Heart right ventricle (tissue), 16 donors: Measurements from ENCODE around the gene AREL1. TPM values are rescaled to one million over a fixed set of nuclear protein-coding genes. Genes with fewer than 3 reads are reported as not detected.

Source experiments
- ATAC-seq, 8 donors: fragments of 200-7000 bp; cut with Tn5 transposase; one replicate each; pipeline ENCODE4 v1.9.1; 2020; ENCODE audit warnings: mild to moderate bottlenecking in 8 of 8, moderate library complexity in 8 of 8, moderate number of reproducible peaks in 1 of 8
- DNase-seq, 2 donors: peaks; one replicate each; pipeline ENCODE4 v3.0.0-alpha.2; 2020
- H3K27ac ChIP-seq, 10 donors: fragments of 200-600 bp; sonication (generic) in 2 of 10; one replicate each; pipeline versions ENCODE4 v1.5.0 to v1.8.0; 2020 to 2022; ENCODE audit warnings: mild to moderate bottlenecking in 3 of 10
- H3K27me3 ChIP-seq, 7 donors: fragments of 200-600 bp; one replicate each; pipeline ENCODE4 v1.8.0; 2021 to 2022; ENCODE audit warnings: mild to moderate bottlenecking in 2 of 7
- H3K36me3 ChIP-seq, 9 donors: fragments of 200-600 bp; sonication (generic) in 1 of 9; one replicate each; pipeline versions ENCODE4 v1.5.0 to v1.8.0; 2020 to 2022; ENCODE audit warnings: mild to moderate bottlenecking in 2 of 9
- H3K4me1 ChIP-seq, 9 donors: fragments of 200-600 bp; sonication (generic) in 1 of 9; one replicate each; pipeline versions ENCODE4 v1.5.0 to v1.8.0; 2020 to 2022; ENCODE audit warnings: mild to moderate bottlenecking in 4 of 9
- H3K4me3 ChIP-seq, 10 donors: fragments of 200-600 bp; sonication (generic) in 2 of 10; one replicate each; pipeline versions ENCODE4 v1.5.0 to v1.8.0; 2020 to 2022; ENCODE audit warnings: mild to moderate bottlenecking in 7 of 10, moderate library complexity in 2 of 10
- H3K9me3 ChIP-seq, 11 donors: fragments of 200-600 bp in 10 of 11; sonication (generic) in 2 of 11; one replicate each; pipeline versions ENCODE4 v1.5.0 to v1.8.0; 2013 to 2022; ENCODE audit warnings: mild to moderate bottlenecking in 2 of 11, control low read depth in 1 of 11, moderate library complexity in 1 of 11
- whole genome bisulfite sequencing, 2 donors: extraction: QIAGEN DNeasy Blood & Tissue Kit; methylation state at CpG; one replicate each; pipeline ENCODE4 v1.1.7; 2013; ENCODE audit warnings: inconsistent platforms in 1 of 2; 5-methylcytosine and 5-hydroxymethylcytosine counted together
- intact Hi-C, 10 donors: fragments of 100-400 bp; cut with DNase I; formaldehyde crosslinking; loops; one replicate each; pipeline versions ENCODE4 v1.11.1 to v1.14.2; 2022
- polyA plus RNA-seq, 2 donors: library from polyadenylated mRNA; stranded (reverse); fragments of 200-250 nt; gene quantifications; one replicate each; pipeline ENCODE4 v1.2.3, GENCODE V29; 2013
- total RNA-seq, 10 donors: library from RNA; stranded (reverse); fragmentation: NEBNext Ultra II Directional in 3 of 10; extraction: Animal tissue kit (Norgen Biotek cat#: 25700) in 3 of 10; gene quantifications; one replicate each; pipeline versions ENCODE4 v1.2.1 to v1.2.4, GENCODE V29; 2021 to 2023
- TF ChIP-seq, protein P1 (sequence below), 9 donors: fragments of 200-600 bp; sonication (generic) in 2 of 9; IDR thresholded peaks; one replicate each; pipeline versions ENCODE4 v1.5.0 to v1.8.0; 2021 to 2022; ENCODE audit warnings: antibody characterized with exemption in 9 of 9, mild to moderate bottlenecking in 5 of 9, moderate library complexity in 1 of 9
- donor health status: Arrhythmogenic right ventricular cardiomyopathy.
- donor health status: ischemic (EF 13 %, LVEDD 7.1; RV severe dilation, severe dysfunction).
- donor health status: healthy with polysubstance abuse.
- donor health status: DM: no; HTN: yes; CAD: no.
- donor health status: DM: no; HTN: no; CAD: no.
- donor health status: ischemic (EF 25% LVEDD 6.9; RV normal size, moderate dysfunction).
- donor health status: ischemic (EF 25% LVEDD 5.7; RV mildly dilated, moderate dysfunction).
- donor health status: healthy.
- donor health status: DM: yes; HTN: yes; CAD: no.
- donor health status: Ischemic cardiomyopathy.
- donor health status: ischemic (EF 35%, LVEDD 5.7; RV mildly dilated, moderate dysfunction).
- donor health status: nonischemic (EF 11% LVEDD 7.7; RV severe dilation, severe dysfunction).
- donor health status: DM: yes; HTN: yes; CAD: no.
- donor health status: PGD.
- donor health status: ischemic (EF 29% LVEDD 5.4; RV normal size, mild dysfunction).
- donor health status: nonischemic (EF 23%, LVEDD 6.1; RV moderate dilation, normal function).

AREL1 gene
- total and polyA plus RNA-seq, 12 donors: 8.8 to 27.2 (median 20.7) TPM

DNA sequence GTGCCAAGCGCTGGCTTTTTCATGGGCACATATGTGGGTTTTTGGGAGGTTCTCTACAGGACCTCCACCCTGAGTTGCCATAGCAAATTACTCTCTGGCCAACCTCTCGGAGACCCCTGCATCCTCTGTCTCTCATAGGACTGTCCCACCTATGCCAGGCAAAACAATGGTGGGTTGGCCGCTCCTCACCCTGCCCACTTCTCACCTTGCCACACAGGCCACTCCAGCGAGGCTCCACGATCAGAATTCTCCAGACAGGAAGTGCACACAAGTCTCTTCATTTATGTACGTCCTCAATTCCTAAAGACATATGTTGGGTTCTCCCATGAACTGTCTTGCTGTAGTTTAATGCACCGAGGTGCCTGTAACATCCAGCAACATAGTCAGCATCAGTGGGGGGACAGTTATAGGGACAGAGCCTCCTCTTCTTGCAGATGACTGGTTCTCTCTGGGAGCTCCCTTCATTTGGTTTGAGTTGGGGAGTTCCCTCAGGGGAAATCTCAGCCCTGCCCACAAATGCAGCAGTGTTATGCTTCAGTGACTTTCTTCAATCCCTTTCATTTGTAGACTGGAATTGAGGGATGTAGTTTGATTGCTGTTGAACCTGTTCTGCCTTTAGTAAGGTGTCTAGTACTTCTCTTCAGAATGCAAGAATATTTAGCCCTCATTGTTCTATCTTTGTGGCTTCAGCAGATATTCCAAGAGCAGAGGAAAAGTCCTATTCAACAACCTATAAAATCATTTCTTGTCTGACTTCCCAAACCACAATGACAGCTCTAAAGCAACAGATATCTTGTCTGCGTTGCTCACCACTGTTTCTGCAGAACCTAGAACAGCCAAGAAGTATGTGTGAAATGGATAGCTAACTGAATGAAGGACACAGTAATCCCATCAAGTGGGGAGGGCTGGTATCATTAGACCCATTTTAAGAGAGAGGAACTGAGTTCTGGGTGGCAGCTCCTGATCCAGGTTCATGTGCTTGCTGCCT lies 98.1 kb downstream of the AREL1 start:
- H3K36me3 ChIP-seq: no peaks in the 10 kb centered on the region
- no peak overlapping the region for H3K4me3 ChIP-seq
- intact Hi-C loops: loop anchor here in 6 of 10 donors (5.0 to 10.0 kb wide), 7 partner anchors 47 to 250 kb away; partner anchors contain the start of genes AREL1 (in 2 of the 6), FCF1 (in 2 of the 6), ISCA2 (in 1 of the 6) and NPC2 (in 1 of the 6)
- H3K4me1 ChIP-seq: peaks cover 10 to 88% (median 29%) of the 10 kb centered on the region in 9 donors
- WGBS, 2 donors: 81 to 89% methylated on average over 8 of the region's 8 CpGs
- ATAC-seq (no peak), DNase-seq (no peak)
- peak overlapping the region in 4 of 10 donors; percentile 35 to 84 (median 67) for H3K27ac ChIP-seq
- peaks cover 0 to 43% (median 21%) of the 10 kb centered on the region in 7 donors for H3K27me3 ChIP-seq
- H3K9me3 ChIP-seq: no peaks in the 10 kb centered on the region
- TF ChIP-seq, protein P1, sequence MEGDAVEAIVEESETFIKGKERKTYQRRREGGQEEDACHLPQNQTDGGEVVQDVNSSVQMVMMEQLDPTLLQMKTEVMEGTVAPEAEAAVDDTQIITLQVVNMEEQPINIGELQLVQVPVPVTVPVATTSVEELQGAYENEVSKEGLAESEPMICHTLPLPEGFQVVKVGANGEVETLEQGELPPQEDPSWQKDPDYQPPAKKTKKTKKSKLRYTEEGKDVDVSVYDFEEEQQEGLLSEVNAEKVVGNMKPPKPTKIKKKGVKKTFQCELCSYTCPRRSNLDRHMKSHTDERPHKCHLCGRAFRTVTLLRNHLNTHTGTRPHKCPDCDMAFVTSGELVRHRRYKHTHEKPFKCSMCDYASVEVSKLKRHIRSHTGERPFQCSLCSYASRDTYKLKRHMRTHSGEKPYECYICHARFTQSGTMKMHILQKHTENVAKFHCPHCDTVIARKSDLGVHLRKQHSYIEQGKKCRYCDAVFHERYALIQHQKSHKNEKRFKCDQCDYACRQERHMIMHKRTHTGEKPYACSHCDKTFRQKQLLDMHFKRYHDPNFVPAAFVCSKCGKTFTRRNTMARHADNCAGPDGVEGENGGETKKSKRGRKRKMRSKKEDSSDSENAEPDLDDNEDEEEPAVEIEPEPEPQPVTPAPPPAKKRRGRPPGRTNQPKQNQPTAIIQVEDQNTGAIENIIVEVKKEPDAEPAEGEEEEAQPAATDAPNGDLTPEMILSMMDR (IDR thresholded peaks at IDR 0.05): no peak

DNA sequence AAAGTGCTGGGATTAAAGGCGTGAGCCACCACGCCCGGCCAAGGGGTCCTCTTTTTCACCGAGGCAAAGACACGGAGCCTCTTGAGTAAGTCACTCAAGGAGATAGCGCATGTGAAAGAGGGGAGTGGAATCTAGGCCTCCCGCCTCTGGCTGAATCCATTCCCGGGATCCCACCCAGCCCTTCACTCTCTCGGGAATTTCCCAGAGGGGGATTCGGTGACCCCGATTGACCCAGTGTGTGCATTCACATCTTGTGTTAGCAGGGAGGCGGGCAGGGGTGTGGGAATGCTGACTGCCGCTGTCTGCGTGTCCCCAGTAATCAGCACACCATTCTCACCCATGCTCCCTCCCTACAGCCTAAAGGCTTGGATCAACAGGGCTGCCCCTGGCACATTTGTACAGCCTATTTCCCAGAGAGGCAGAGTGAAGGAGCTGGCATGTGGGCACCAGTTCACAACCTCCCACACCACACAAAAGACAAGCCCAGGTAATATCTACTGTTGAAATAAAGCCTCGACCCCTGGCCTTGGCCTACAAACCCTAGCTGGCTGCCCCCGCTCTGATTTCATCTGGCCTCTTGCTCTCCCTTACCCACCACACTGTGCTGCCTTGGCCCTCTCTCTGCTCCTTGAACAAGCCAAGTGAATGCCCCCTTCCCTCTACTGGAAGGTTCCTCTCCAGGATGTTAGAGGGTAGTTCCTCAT lies 99.5 kb downstream of the AREL1 start:
- Histone ChIP-seq H3K4me1 (peaks cover 3 to 74% (median 19%) of the 10 kb centered on the region in 9 donors), H3K4me3 (peak overlapping the region in 1 of 10 donors; percentile 60), H3K27me3 (peaks cover 0 to 43% (median 21%) of the 10 kb centered on the region in 7 donors), H3K27ac (peak overlapping the region in 2 of 10 donors; percentile 7 to 44), H3K9me3 (no peaks in the 10 kb centered on the region), H3K36me3 (no peaks in the 10 kb centered on the region)
- intact Hi-C loops: loop anchor here in 4 of 10 donors (5.0 to 10.0 kb wide), 5 partner anchors 54 to 249 kb away; partner anchors contain the start of genes AREL1 (in 1 of the 4), FCF1 (in 1 of the 4), ISCA2 (in 1 of the 4) and NPC2 (in 1 of the 4)
- WGBS, 2 donors: 51 to 62% methylated on average over 16 of the region's 16 CpGs
- TF ChIP-seq, protein P1 (IDR thresholded peaks at IDR 0.05): no peak
- no peak for DNase-seq
- ATAC-seq: no peak

DNA sequence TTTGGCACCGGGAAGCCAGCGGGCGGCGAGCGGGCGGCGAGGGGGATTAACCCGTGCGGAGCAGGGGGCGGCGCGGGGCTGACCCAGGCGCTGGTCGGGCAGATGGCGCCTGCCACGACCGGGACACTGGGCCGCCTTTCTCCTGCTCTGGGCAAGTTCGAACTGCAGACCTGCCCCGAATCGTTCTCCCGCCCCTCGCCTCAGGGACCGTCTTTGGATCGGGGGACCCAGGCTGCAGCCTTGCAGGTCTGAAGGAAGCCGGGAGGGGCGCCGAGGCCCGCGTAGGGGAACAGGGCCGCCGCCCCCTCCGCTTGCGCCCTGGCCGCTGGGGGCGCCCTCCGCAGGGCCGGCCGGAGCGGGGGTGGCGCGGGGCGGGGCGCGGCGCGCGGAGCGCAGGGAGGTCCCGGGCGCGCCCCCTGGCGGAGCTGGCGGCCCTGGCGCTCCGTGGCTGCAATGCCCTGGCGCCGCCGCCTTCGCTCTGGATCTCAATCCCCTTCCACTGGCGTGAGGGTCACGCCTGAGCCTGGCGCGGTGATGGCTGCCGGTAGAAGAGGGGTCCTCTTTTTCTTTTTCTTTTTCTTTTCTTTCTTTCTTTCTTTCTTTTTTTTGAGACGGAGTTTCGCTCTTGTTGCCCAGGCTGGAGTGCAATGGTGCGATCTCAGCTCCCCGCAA lies 100.4 kb downstream of the AREL1 start:
- Histone ChIP-seq H3K9me3 (no peaks in the 10 kb centered on the region), H3K4me3 (peak overlapping the region; percentile 47 to 86 (median 68)), H3K27ac (peak overlapping the region in 9 of 10 donors; percentile 28 to 86 (median 71)), H3K4me1 (peaks cover 3 to 66% (median 17%) of the 10 kb centered on the region in 9 donors), H3K36me3 (no peaks in the 10 kb centered on the region), H3K27me3 (peaks cover 0 to 43% (median 21%) of the 10 kb centered on the region in 7 donors)
- 5% methylated on average over 61 to 69 of the region's 69 CpGs for WGBS, 2 donors
- DNase-seq: peak; percentile 65 to 83
- ATAC-seq: peak; percentile 71 to 89 (median 80)
- TF ChIP-seq, protein P1 (IDR thresholded peaks at IDR 0.05): peak; percentile 53 to 92 (median 73)
- intact Hi-C loops: loop anchor here in 4 of 10 donors (5.0 to 10.0 kb wide), 5 partner anchors 55 to 248 kb away; partner anchors contain the start of genes AREL1 (in 1 of the 4), FCF1 (in 1 of the 4), ISCA2 (in 1 of the 4) and NPC2 (in 1 of the 4)
